GM23248 (cell line): ENCODE data around the gene ZNF324B.

Experiments
- EZH2 ChIP-seq: fragments of 200-600 bp; sonication (generic); IDR thresholded peaks from 2 replicates; pipeline ENCODE4 v1.6.1; 2018; ENCODE audit warnings: antibody characterized with exemption, mild to moderate bottlenecking; ENCODE audit not compliant: insufficient read depth, poor library complexity, severe bottlenecking
- EZH2phosphoT487 ChIP-seq: fragments of 200-600 bp; sonication (generic); IDR thresholded peaks from 2 replicates; pipeline ENCODE4 v1.6.1; 2018; ENCODE audit warnings: antibody characterized with exemption, moderate library complexity, mild to moderate bottlenecking, low read depth; ENCODE audit not compliant: insufficient read depth

GRCh38 chr19:58417071-58417470 lies 34.4 kb upstream of the ZNF324B start:
- TF ChIP-seq EZH2 = no peak
- no peak for TF ChIP-seq EZH2phosphoT487
